Activated naive CD8-positive, alpha-beta T cell treated with anti-CD3 and anti-CD28 coated beads, Interleukin-2, amount 50 U/mL, for 16 hours (primary cell): ENCODE results near the gene USP36.

ENCODE experiments used
- DNase-seq: peaks from one replicate; pipeline ENCODE4 v3.0.0-alpha.2; 2020; ENCODE audit warnings: low read depth, low spot score

The USP36 gene

DNA sequence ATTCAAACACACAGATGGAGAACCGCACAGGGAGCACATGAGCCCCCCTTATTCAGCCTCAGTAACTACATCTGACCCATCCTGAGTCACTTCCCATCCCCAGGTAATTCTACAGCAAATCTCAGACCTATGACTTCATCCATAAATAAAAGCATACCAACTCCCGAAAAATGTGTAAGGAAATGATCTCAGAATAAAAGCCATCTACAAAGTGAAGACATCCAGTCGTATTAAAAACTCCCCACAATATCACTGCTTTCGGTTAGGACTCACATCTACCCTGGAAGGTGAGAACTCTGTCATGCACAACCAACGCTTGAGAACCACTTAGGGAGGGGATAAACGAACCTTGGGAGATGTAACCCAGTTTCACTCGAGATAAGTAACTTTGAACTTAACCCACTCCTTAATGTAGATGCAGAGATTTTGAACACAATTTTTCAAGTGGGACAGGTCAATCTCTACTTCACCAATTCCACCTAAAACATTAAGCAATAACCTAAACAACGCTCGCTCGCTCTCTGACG lies 1.3 kb downstream of the USP36 start:
- no peak for DNase-seq

- no peak for DNase-seq
These were observed 2.0 kb downstream of the USP36 start for GRCh38 chr17:78838574-78839005.

DNA sequence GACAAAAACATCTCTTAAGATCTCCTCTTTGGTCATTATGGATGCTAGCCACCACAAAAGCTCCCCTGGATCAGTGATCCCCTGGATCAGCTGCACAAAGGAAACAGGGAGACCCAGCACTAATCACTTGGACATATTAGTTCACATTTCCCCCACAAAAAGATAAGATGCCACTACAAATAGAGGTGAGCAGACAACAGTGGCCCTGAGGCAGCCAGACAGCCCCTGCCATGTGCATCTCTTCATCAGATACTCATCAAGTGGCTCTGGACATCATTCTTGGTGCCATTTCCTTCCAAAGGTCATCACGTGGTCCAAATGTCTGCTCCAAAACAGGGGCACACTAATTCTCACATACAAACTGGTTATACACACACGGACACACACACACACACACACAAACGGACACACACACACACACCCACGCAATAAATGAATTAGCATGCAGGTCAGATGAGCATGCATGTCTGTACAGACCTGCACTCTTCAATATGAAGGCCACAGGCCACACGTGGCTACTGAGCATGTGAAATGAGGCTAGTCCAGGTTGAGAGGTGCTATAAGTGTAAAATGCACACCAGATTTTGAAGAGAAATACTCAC lies 4.1 kb downstream of the USP36 start:
- DNase-seq: no peak

- DNase-seq: no peak
These were observed 6.0 kb downstream of the USP36 start for GRCh38 chr17:78834571-78834970.

DNA sequence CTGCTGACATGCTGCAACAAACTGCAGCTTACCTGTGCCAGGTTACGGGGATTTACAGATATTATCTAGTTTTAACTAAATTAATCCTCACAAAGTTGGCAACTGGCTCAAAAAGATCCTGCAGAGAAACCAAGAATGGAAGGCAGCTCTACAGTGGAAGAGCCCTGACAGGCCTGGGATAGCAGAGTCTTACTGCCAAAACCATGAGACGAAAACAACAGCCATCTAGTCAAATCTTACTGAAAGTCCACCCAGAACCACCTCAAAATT lies 8.1 kb downstream of the USP36 start:
- no peak for DNase-seq

DNA sequence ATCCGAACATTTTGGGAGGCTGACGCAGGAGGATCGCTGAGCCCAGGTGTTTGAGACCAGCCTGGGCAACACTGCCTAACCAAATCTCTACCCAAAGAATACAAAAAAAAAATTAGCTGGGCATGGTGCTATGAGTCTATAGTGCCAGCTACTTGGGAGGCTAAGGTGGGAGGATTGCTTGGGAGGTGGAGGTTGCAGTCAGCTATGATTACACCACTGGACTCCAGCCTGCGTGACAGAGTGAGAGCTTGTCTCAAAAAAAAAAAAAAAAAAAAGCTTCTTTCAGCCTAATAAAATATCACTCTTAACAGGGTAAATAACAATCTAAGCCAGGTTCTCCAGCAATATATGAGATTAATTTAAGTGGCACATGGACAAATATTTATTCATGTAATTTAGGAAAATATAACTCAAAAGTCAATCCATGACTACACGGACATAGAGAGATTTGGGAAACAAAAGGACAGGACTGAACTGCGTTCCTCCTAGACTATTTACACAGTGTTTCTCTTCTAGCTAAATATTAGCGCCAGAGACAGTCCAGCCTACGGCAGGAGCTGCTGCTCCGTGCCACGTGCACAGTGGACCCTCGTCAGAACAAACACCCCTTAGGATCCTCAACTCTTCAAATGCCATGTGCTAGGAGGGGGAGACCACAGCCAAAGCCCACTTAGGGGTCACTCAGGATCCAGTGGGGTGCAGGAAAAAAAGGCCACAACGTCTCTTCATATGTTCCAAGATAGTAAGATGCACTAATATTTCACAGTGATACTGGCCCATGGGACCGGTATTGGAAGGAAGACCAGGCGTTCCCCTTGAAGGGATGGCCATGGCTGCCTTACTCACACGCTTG lies 8.7 kb downstream of the USP36 start:
- no peak for DNase-seq

- no peak for DNase-seq
These were observed 11.1 kb downstream of the USP36 start for GRCh38 chr17:78829477-78829876.

DNA sequence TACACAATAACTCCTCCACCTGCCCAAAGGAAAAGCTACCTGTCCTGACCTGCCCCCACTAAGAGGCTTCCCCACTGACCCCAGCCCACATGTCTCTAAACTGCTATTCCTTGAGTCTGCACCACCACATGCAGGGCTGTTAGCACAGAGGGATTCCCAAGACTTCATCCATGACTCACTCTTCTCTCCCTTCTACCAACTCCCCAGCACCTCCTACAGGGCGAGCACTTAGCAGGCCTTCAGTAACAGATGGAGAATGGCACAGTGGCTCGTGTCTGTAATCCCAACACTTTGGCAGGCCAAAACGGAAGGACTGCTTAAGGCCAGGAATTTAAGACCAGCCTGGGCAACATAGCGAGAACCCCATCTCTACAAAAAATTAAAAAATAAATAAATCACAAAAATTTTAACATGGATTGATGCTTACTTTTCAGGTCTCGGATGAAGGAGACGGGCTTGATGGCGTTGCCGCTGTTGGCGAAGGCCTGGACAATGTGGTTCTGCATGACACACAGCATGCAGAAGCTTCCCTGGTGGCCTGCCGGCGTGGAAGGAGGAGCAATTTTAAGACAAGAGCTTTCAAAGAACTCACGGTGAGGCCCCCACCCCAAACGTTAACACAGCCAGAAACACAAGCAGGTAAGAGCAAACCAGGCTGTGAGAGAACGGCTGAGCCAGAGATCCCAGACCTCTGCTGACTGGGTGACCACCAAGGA lies 12.0 kb downstream of the USP36 start:
- no peak for DNase-seq

- DNase-seq: no peak
These were observed 13.6 kb downstream of the USP36 start for GRCh38 chr17:78826836-78827509.

- DNase-seq: no peak
These were observed 14.2 kb downstream of the USP36 start for GRCh38 chr17:78826421-78826820.

GRCh38 chr17:78825696-78826095 lies 14.9 kb downstream of the USP36 start:
- DNase-seq: no peak

DNA sequence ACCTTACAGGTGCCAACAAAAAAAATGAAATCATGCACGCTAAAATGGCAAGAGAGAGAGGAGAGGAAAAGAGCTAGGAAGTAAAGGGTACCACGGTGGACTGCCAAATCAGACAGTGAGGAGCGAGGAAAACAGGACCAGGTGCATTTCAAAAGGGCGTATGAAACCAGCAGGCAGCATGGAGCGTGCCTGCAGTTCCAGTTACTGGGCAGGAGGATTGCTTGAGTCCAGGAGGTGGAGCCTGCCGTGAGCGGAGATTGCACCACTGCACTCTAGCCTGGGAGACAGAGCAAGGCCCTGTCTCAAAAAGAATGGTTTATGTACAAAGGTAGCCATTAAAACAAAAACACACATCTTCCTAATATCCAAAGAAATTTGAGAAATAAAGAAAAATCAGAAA lies 16.4 kb downstream of the USP36 start:
- no peak for DNase-seq

DNA sequence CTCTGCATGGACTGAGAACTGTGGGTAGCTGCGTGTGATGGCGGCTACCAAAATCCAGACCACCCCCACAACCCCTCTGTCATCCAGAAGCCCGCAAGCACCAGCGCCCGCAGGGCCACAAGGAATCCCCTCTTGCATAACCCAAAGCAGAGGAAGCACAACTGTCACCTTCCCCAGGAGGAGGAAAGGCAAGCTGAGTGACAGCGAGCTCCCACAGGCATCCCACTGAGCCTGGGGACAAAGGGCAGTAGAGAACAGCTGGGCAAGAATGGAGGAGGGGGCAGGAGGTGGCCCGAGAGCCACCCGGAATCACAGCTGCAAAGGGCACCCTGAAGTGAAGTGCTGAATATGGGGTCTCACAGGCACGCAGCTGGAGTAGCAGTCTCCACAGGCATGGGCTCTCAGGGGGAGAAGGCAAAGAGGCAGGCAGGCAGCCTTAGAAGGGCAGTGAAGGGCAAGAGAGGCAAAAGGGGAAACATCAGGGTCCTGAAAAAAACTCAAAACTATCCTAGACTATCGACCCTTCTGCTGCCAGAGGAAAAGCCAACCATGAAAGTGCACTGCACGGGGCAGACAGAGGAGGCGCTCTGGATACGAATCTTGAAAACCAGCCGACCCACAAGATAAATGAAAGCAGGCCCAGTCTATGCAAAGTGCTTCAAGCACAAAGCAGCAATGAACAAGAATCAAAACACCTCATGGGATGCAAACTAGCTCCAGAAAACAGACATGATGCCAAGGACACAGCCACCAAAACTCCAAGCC lies 17.1 kb downstream of the USP36 start:
- DNase-seq: no peak

- DNase-seq: no peak
These were observed 18.1 kb downstream of the USP36 start for GRCh38 chr17:78822552-78822951.

DNA sequence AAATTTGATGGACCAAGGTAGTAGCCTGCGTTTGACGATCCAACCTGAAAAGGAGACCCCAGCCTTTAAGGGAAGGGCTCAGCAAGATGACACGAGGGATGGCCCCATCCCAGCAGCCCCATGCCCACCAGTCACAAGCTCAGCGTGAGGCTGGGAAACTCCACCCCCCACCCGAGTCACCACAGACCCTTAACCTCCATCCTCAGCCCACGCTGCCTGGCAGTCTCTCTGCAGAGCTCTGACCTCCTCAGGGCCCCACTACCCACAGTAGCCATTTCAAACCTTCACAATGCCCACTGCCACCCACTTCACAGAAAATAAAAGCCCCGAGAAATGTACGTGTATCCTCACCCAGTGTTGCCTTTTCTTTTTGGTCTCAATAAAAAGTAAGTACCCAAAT lies 18.7 kb downstream of the USP36 start:
- DNase-seq: no peak

GRCh38 chr17:78820841-78821240 lies 19.8 kb downstream of the USP36 start:
- no peak for DNase-seq

GRCh38 chr17:78819806-78820792 lies 20.5 kb downstream of the USP36 start:
- DNase-seq: no peak

- no peak for DNase-seq
These were observed 21.2 kb downstream of the USP36 start for GRCh38 chr17:78819402-78819801.

- no peak for DNase-seq
These were observed 21.7 kb downstream of the USP36 start for GRCh38 chr17:78818932-78819331.
